Measurements from ENCODE around the gene NTNG1.

- no peak for TF ChIP-seq CTCF (IDR thresholded peaks at IDR 0.05; ENCODE audit: insufficient read depth, low read depth, low read length)
- no peak for TF ChIP-seq EZH2 (IDR thresholded peaks at IDR 0.05; ENCODE audit: insufficient read depth, low read length)
These were observed 44.0 kb downstream of the NTNG1 start for GRCh38 chr1:107184888-107185287.
